HepG2 (cell line): ENCODE measurements around the gene PRRT1B. TPM values are rescaled to one million over a fixed set of nuclear protein-coding genes. Genes with fewer than 3 reads are reported as not detected.
A peak's percentile ranks its signal among the peaks of the same experiment; 100 is the strongest.

Source experiments
- AHR ChIP-seq: IDR thresholded peaks from 2 replicates; pipeline ENCODE4 v1.6.1; 2018; ENCODE audit warnings: missing genetic modification reagents, missing compliant biosample characterization
- ARNT2 ChIP-seq: sonication (generic); formaldehyde crosslinking; IDR thresholded peaks from 2 replicates; pipeline ENCODE4 v1.8.0; 2022; ENCODE audit warnings: mild to moderate bottlenecking, low read depth, missing genetic modification reagents, moderate library complexity
- ESRRA ChIP-seq: sonication (generic); formaldehyde crosslinking; IDR thresholded peaks from 2 replicates; pipeline ENCODE4 v1.5.1; 2020; ENCODE audit warnings: mild to moderate bottlenecking, low read depth, missing genetic modification reagents
- FOXP4 ChIP-seq: sonication (generic); formaldehyde crosslinking; IDR thresholded peaks from 2 replicates; pipeline ENCODE4 v1.4.0; 2020; ENCODE audit warnings: missing genetic modification reagents
- GLMP ChIP-seq: sonication (generic); formaldehyde crosslinking; IDR thresholded peaks from 2 replicates; pipeline ENCODE4 v1.9.0; 2021; ENCODE audit warnings: missing genetic modification reagents, mild to moderate bottlenecking, borderline replicate concordance
- HDAC6 ChIP-seq: fragments of 200-600 bp; sonication (generic); IDR thresholded peaks from 2 replicates; pipeline ENCODE4 v1.7.0; 2017; ENCODE audit warnings: mild to moderate bottlenecking, antibody characterized with exemption, low read length, low read depth
- HMGA1 ChIP-seq: sonication (generic); formaldehyde crosslinking; conservative IDR thresholded peaks from 2 replicates; pipeline ENCODE4 v1.4.0; 2020; ENCODE audit warnings: missing genetic modification reagents
- ISX ChIP-seq: sonication (generic); formaldehyde crosslinking; conservative IDR thresholded peaks from 2 replicates; pipeline ENCODE4 v1.5.0; 2020; ENCODE audit warnings: missing genetic modification reagents
- KDM3A ChIP-seq: IDR thresholded peaks from 2 replicates; pipeline ENCODE4 v1.6.1; 2018; ENCODE audit warnings: low read depth, missing compliant biosample characterization
- NR2F1 ChIP-seq, 2 experiments: fragments of 450-650 bp in 1 of 2; formaldehyde crosslinking in 1 of 2; IDR thresholded peaks; 2 replicates each; pipeline versions ENCODE4 v1.5.0 to v1.6.1; 2016 to 2020; ENCODE audit warnings: mild to moderate bottlenecking in 1 of 2, missing compliant biosample characterization in 1 of 2, missing genetic modification reagents in 1 of 2, moderate library complexity in 1 of 2
- PITX1 ChIP-seq: sonication (generic); formaldehyde crosslinking; IDR thresholded peaks from 2 replicates; pipeline ENCODE4 v1.5.1; 2020; ENCODE audit warnings: mild to moderate bottlenecking, missing genetic modification reagents
- STAG1 ChIP-seq: sonication (generic); formaldehyde crosslinking; IDR thresholded peaks from 2 replicates; pipeline ENCODE4 v1.4.0; 2020; ENCODE audit warnings: missing genetic modification reagents
- WIZ ChIP-seq: sonication (generic); formaldehyde crosslinking; IDR thresholded peaks from 2 replicates; pipeline ENCODE4 v1.5.1; 2020; ENCODE audit warnings: mild to moderate bottlenecking, missing genetic modification reagents
- YEATS4 ChIP-seq: sonication (generic); formaldehyde crosslinking; IDR thresholded peaks from 2 replicates; pipeline ENCODE4 v1.4.0; 2020; ENCODE audit warnings: missing genetic modification reagents, borderline replicate concordance
- ZNF326 ChIP-seq: sonication (generic); formaldehyde crosslinking; IDR thresholded peaks from 2 replicates; pipeline ENCODE4 v1.4.0; 2020; ENCODE audit warnings: missing genetic modification reagents, borderline replicate concordance
- ZNF562 ChIP-seq: sonication (generic); formaldehyde crosslinking; IDR thresholded peaks from 2 replicates; pipeline ENCODE4 v1.8.0; 2022; ENCODE audit warnings: missing genetic modification reagents, borderline replicate concordance
- ZNF576 ChIP-seq: sonication (generic); formaldehyde crosslinking; IDR thresholded peaks from 2 replicates; pipeline ENCODE4 v1.4.0; 2020; ENCODE audit warnings: mild to moderate bottlenecking, missing genetic modification reagents
- ZNF639 ChIP-seq: conservative IDR thresholded peaks from 2 replicates; pipeline ENCODE4 v1.6.1; 2018; ENCODE audit warnings: missing genetic modification reagents
- ZNF644 ChIP-seq: IDR thresholded peaks from 2 replicates; pipeline ENCODE4 v1.6.1; 2016; ENCODE audit warnings: low read depth
- ZNF710 ChIP-seq: sonication (generic); formaldehyde crosslinking; IDR thresholded peaks from 2 replicates; pipeline ENCODE4 v1.5.0; 2020; ENCODE audit warnings: mild to moderate bottlenecking, missing genetic modification reagents, borderline replicate concordance
- ZNF746 ChIP-seq: sonication (generic); formaldehyde crosslinking; IDR thresholded peaks from 2 replicates; pipeline ENCODE4 v1.8.0; 2022; ENCODE audit warnings: mild to moderate bottlenecking, missing genetic modification reagents
- ZNF773 ChIP-seq: sonication (generic); formaldehyde crosslinking; IDR thresholded peaks from 2 replicates; pipeline ENCODE4 v1.4.0; 2020; ENCODE audit warnings: missing genetic modification reagents, borderline replicate concordance
- polyA plus RNA-seq, 8 experiments: library from polyadenylated mRNA; depleted of rRNA in 3 of 8; stranded (reverse) in 7 of 8; unstranded in 1 of 8; fragments of >200 nt; fragmentation: Illumina TruSeq in 4 of 8; extraction: Trizol in 4 of 8; gene quantifications; 2 replicates each; pipeline versions ENCODE4 v1.2.1 to v1.2.3, GENCODE V29; 2011 to 2016; ENCODE audit warnings: low read depth in 4 of 8, missing spikeins in 1 of 8, mixed read lengths in 1 of 8; ENCODE audit not compliant: insufficient read depth in 1 of 8
- total RNA-seq, 5 experiments: library from RNA; depleted of rRNA; stranded (reverse); fragments of >200 nt; fragmentation: Illumina TruSeq; extraction: Trizol; gene quantifications; 2 replicates each; pipeline ENCODE4 v1.2.3, GENCODE V29; 2016; ENCODE audit warnings: low read depth in 1 of 5

Gene PRRT1B
- total and polyA plus RNA-seq, 2 of the 13 experiments (the other 11 are each of a cell fraction or from before 2014, with no cell fraction given): not detected

GRCh38 chr9:131546336-131547084, 1.2 kb downstream of the PRRT1B start (continued):
- TF ChIP-seq HDAC6: no peak
- TF ChIP-seq ZNF644: no peak
- TF ChIP-seq ZNF562 (CRISPR knock-in tag): no peak
- TF ChIP-seq KDM3A (CRISPR knock-in tag): no peak
- no peak for TF ChIP-seq ZNF576 (CRISPR knock-in tag)
- no peak for TF ChIP-seq YEATS4 (CRISPR knock-in tag)
- no peak for TF ChIP-seq ARNT2 (CRISPR knock-in tag)
- no peak for TF ChIP-seq STAG1 (CRISPR knock-in tag)
- TF ChIP-seq ZNF326 (CRISPR knock-in tag): no peak
- no peak for TF ChIP-seq ISX (CRISPR knock-in tag)
- no peak for TF ChIP-seq NR2F1 (CRISPR knock-in tag; IDR thresholded peaks at IDR 0.05)
- no peak for TF ChIP-seq ZNF639 (CRISPR knock-in tag)
- TF ChIP-seq WIZ (CRISPR knock-in tag): no peak
- no peak for TF ChIP-seq ZNF710
- no peak for TF ChIP-seq ESRRA (CRISPR knock-in tag)
- no peak for TF ChIP-seq GLMP (CRISPR knock-in tag)
- TF ChIP-seq ZNF746 (CRISPR knock-in tag): no peak
- TF ChIP-seq ZNF773 (CRISPR knock-in tag): no peak
- no peak for TF ChIP-seq AHR (CRISPR knock-in tag)
- no peak for TF ChIP-seq HMGA1 (CRISPR knock-in tag)
- 0 out of 2 replicates have a peak, but pooled peaks have one; percentile 28 for TF ChIP-seq PITX1 (CRISPR knock-in tag)
- peak; percentile 71 for TF ChIP-seq FOXP4 (CRISPR knock-in tag)
